H7 (cell line): ENCODE results near the gene C11orf21. TPM values are rescaled to one million over a fixed set of nuclear protein-coding genes. Genes with fewer than 3 reads are reported as not detected.

Experiments
- DNase-seq: peaks from one replicate; pipeline ENCODE4 v3.0.0; 2012
- H3K27me3 ChIP-seq: 2 replicates; pipeline ENCODE4 v1.6.0; 2011; ENCODE audit warnings: mild to moderate bottlenecking, low read length; ENCODE audit not compliant: control insufficient read depth, insufficient read depth
- H3K36me3 ChIP-seq: replicated peaks from 2 replicates; pipeline ENCODE4 v1.5.1; 2011; ENCODE audit warnings: low read length; ENCODE audit not compliant: control insufficient read depth, insufficient read depth
- H3K4me3 ChIP-seq: 2 replicates; pipeline ENCODE4 v1.5.1; 2011; ENCODE audit warnings: low read depth, mild to moderate bottlenecking, control low read depth, low read length, moderate library complexity; ENCODE audit not compliant: insufficient read depth
- total RNA-seq: library from RNA; depleted of rRNA; stranded (reverse); fragments of >200 nt; shearing (Covaris generic); gene quantifications from 2 replicates; pipeline ENCODE4 v1.2.3, GENCODE V29; 2014

Gene C11orf21
- total RNA-seq, 1 experiment from 2014 or later, result not detected

GRCh38 chr11:2261436-2262230 lies 40.1 kb downstream of the C11orf21 start:
- Histone ChIP-seq H3K27me3 (peaks cover 5% of the 10 kb centered on the region; the same call in 1 of the 2 replicates), H3K36me3 (no peaks in the 10 kb centered on the region), H3K4me3 (no peak overlapping the region)
- DNase-seq, result peak; percentile 53

- peak; percentile 49 for DNase-seq
- no peak overlapping the region for H3K4me3 ChIP-seq
- H3K36me3 ChIP-seq, result no peaks in the 10 kb centered on the region
- H3K27me3 ChIP-seq, result peaks cover 5% of the 10 kb centered on the region; the same call in 1 of the 2 replicates
Observed at GRCh38 chr11:2260491-2261364, 41.0 kb downstream of the C11orf21 start.

- H3K36me3 ChIP-seq, result no peaks in the 10 kb centered on the region
- H3K4me3 ChIP-seq, result no peak overlapping the region
- DNase-seq, result peak; percentile 60
- H3K27me3 ChIP-seq, result peaks cover 5% of the 10 kb centered on the region; the same call in 1 of the 2 replicates
Observed at GRCh38 chr11:2259897-2260451, 41.7 kb downstream of the C11orf21 start.

GRCh38 chr11:2259466-2259830 lies 42.3 kb downstream of the C11orf21 start:
- Histone ChIP-seq H3K36me3 (no peaks in the 10 kb centered on the region), H3K4me3 (no peak overlapping the region), H3K27me3 (peaks cover 3% of the 10 kb centered on the region; the same call in 1 of the 2 replicates)
- peak; percentile 42 for DNase-seq

- H3K4me3 ChIP-seq, result no peak overlapping the region
- peaks cover 3% of the 10 kb centered on the region; the same call in 1 of the 2 replicates for H3K27me3 ChIP-seq
- DNase-seq, result peak; percentile 45
- H3K36me3 ChIP-seq, result no peaks in the 10 kb centered on the region
Observed at GRCh38 chr11:2258501-2259465, 42.9 kb downstream of the C11orf21 start.

- H3K27me3 ChIP-seq, result peaks cover 1% of the 10 kb centered on the region; the same call in 1 of the 2 replicates
- no peaks in the 10 kb centered on the region for H3K36me3 ChIP-seq
- peak; percentile 51 for DNase-seq
- H3K4me3 ChIP-seq, result no peak overlapping the region
Observed at GRCh38 chr11:2256951-2257700, 44.6 kb downstream of the C11orf21 start.

GRCh38 chr11:2256293-2256913 lies 45.3 kb downstream of the C11orf21 start:
- DNase-seq, result peak; percentile 22
- no peaks in the 10 kb centered on the region for H3K36me3 ChIP-seq
- peaks cover 1% of the 10 kb centered on the region; the same call in 1 of the 2 replicates for H3K27me3 ChIP-seq
- H3K4me3 ChIP-seq, result no peak overlapping the region

GRCh38 chr11:2252018-2252417 lies 49.7 kb downstream of the C11orf21 start:
- H3K4me3 ChIP-seq, result no peak overlapping the region
- DNase-seq, result no peak
- no peaks in the 10 kb centered on the region for H3K36me3 ChIP-seq
- H3K27me3 ChIP-seq, result no peaks in the 10 kb centered on the region; the same call in 1 of the 2 replicates

- H3K27me3 ChIP-seq, result no peaks in the 10 kb centered on the region; the same call in 1 of the 2 replicates
- no peak for DNase-seq
- H3K36me3 ChIP-seq, result no peaks in the 10 kb centered on the region
- no peak overlapping the region for H3K4me3 ChIP-seq
Observed at GRCh38 chr11:2251138-2251537, 50.6 kb downstream of the C11orf21 start.

- Histone ChIP-seq H3K4me3 (no peak overlapping the region), H3K36me3 (no peaks in the 10 kb centered on the region), H3K27me3 (no peaks in the 10 kb centered on the region; the same call in 1 of the 2 replicates)
- no peak for DNase-seq
Observed at GRCh38 chr11:2250485-2250884, 51.2 kb downstream of the C11orf21 start.

- Histone ChIP-seq H3K4me3 (no peak overlapping the region), H3K36me3 (no peaks in the 10 kb centered on the region), H3K27me3 (no peaks in the 10 kb centered on the region; the same call in 1 of the 2 replicates)
- no peak for DNase-seq
Observed at GRCh38 chr11:2250041-2250440, 51.7 kb downstream of the C11orf21 start.

GRCh38 chr11:2249189-2249916 lies 52.4 kb downstream of the C11orf21 start:
- peak; percentile 22 for DNase-seq
- Histone ChIP-seq H3K36me3 (no peaks in the 10 kb centered on the region), H3K4me3 (no peak overlapping the region), H3K27me3 (no peaks in the 10 kb centered on the region; the same call in 1 of the 2 replicates)
